Pancreas (tissue), 10 donors: ENCODE data around the gene OR52B6. TPM values are rescaled to one million over a fixed set of nuclear protein-coding genes. Genes with fewer than 3 reads are reported as not detected.
"Not testable (repeated sequence)": the region's sequence is repeated elsewhere in the genome, so short reads cannot be mapped to it uniquely, and the experiment has no call there.

ENCODE experiments used
- ATAC-seq, 4 donors: fragments of 200-7000 bp; cut with Tn5 transposase; one replicate each; pipeline versions ENCODE4 v1.8.0 to v1.9.1; 2020; ENCODE audit warnings: mild to moderate bottlenecking in 4 of 4, moderate library complexity in 4 of 4
- DNase-seq, 6 donors: peaks; one replicate each; pipeline ENCODE4 v3.0.0-alpha.2; 2020
- FAIRE-seq: peaks from 2 replicates; lab custom pipeline; 2012; peaks lifted over from hg19 to GRCh38; lab: Jason Lieb, UNC
- H3K27ac ChIP-seq, 4 donors: fragments of 200-600 bp; sonication (generic); 1 replicate in 3 of 4; 2 replicates in 1 of 4; pipeline versions ENCODE4 v1.5.0 to v1.8.0; 2020
- H3K27me3 ChIP-seq, 4 donors: fragments of 200-600 bp; one replicate each; pipeline ENCODE4 v1.8.0; 2021
- H3K36me3 ChIP-seq, 3 donors: fragments of 200-600 bp; sonication (generic) in 1 of 3; one replicate each; pipeline versions ENCODE4 v1.5.0 to v1.8.0; 2020 to 2021
- H3K4me1 ChIP-seq, 3 donors: fragments of 200-600 bp; one replicate each; pipeline ENCODE4 v1.8.0; 2021
- H3K4me3 ChIP-seq, 4 donors: fragments of 200-600 bp; sonication (generic) in 2 of 4; one replicate each; pipeline versions ENCODE4 v1.5.0 to v1.8.0; 2020 to 2021
- H3K9me3 ChIP-seq, 4 donors: fragments of 200-600 bp; one replicate each; pipeline ENCODE4 v1.8.0; 2021
- CTCF ChIP-seq, 4 donors: fragments of 200-600 bp; sonication (generic) in 3 of 4; IDR thresholded peaks; one replicate each; pipeline versions ENCODE4 v1.5.0 to v1.8.0; 2021; ENCODE audit warnings: antibody characterized with exemption in 4 of 4
- WGBS, 2 donors: extraction: QIAGEN DNeasy Blood & Tissue Kit; methylation state at CpG; one replicate each; pipeline ENCODE4 v1.1.7; 2013; 5-methylcytosine and 5-hydroxymethylcytosine counted together
- intact Hi-C, 3 donors: fragments of 100-400 bp; cut with DNase I; formaldehyde crosslinking; loops; one replicate each; pipeline versions ENCODE4 v1.11.1 to v1.14.2; 2022
- polyA plus RNA-seq, 2 donors: library from polyadenylated mRNA; stranded (reverse); fragments of 200-250 nt; gene quantifications; one replicate each; pipeline ENCODE4 v1.2.3, GENCODE V29; 2013
- total RNA-seq, 6 donors: library from RNA; stranded (reverse); fragmentation: NEBNext Ultra II Directional in 4 of 6; extraction: Animal tissue kit (Norgen Biotek cat#: 25700) in 4 of 6; gene quantifications; one replicate each; pipeline versions ENCODE4 v1.2.1 to v1.2.4, GENCODE V29; 2021 to 2023
- donor health status: healthy with polysubstance abuse.
- donor health status: DM: no; HTN: no; CAD: no; lungs with moderate emphysema.
- donor health status: DM: no; HTN: no; CAD: no.
- donor health status: control.
- donor health status: control.
- donor health status: Bipolar disorder and iron deficiency.
- donor health status: DM: yes; HTN: yes; CAD: no.
- donor health status: DM: no; HTN: no; CAD: no.
- donor health status: DM: no; HTN: no; CAD: no.
- donor health status: DM: yes; HTN: yes; CAD: no.

OR52B6 gene
- total and polyA plus RNA-seq, 8 donors: not detected

GRCh38 chr11:5577101-5577500, 3.6 kb upstream of the OR52B6 start:
- no peaks in the 10 kb centered on the region for H3K27me3 ChIP-seq
- intact Hi-C loops: no loop called here
- no peaks in the 10 kb centered on the region for H3K36me3 ChIP-seq
- no peaks in the 10 kb centered on the region for H3K4me1 ChIP-seq
- H3K9me3 ChIP-seq: no peaks in the 10 kb centered on the region
- no peak overlapping the region for H3K4me3 ChIP-seq
- DNase-seq (no peak), FAIRE-seq (no peak), ATAC-seq (no peak)
- no peak for TF ChIP-seq CTCF (IDR thresholded peaks at IDR 0.05)
- H3K27ac ChIP-seq: no peak overlapping the region

GRCh38 chr11:5581014-5581413, 337 bp downstream of the OR52B6 start:
- no peak for TF ChIP-seq CTCF (IDR thresholded peaks at IDR 0.05)
- intact Hi-C loops: no loop called here
- no peak for ATAC-seq

GRCh38 chr11:5584458-5584857, 3.8 kb downstream of the OR52B6 start:
- H3K9me3 ChIP-seq, intact Hi-C loops, FAIRE-seq, H3K27me3 ChIP-seq, H3K4me3 ChIP-seq, H3K27ac ChIP-seq, H3K36me3 ChIP-seq, DNase-seq, ATAC-seq, H3K4me1 ChIP-seq: not testable (repeated sequence)
- WGBS, 2 donors: 70 to 90% methylated on average over 5 of the region's 5 CpGs

More at GRCh38 chr11:5581014-5581413, 337 bp downstream of the OR52B6 start:
- no peaks in the 10 kb centered on the region for H3K4me1 ChIP-seq
- no peak overlapping the region for H3K4me3 ChIP-seq
- WGBS, 2 donors: 76 to 85% methylated on average over 4 of the region's 4 CpGs
- no peaks in the 10 kb centered on the region for H3K27me3 ChIP-seq
- no peak for DNase-seq
- H3K27ac ChIP-seq: no peak overlapping the region
- H3K9me3 ChIP-seq: no peaks in the 10 kb centered on the region
- FAIRE-seq: no peak
- H3K36me3 ChIP-seq: no peaks in the 10 kb centered on the region

GRCh38 chr11:5589906-5590305, 9.2 kb downstream of the OR52B6 start:
- intact Hi-C loops, H3K4me3 ChIP-seq: not testable (repeated sequence)

GRCh38 chr11:5591613-5592012, 10.9 kb downstream of the OR52B6 start:
- Histone ChIP-seq H3K27me3 (no peaks in the 10 kb centered on the region), H3K4me1 (no peaks in the 10 kb centered on the region), H3K27ac (no peak overlapping the region), H3K4me3 (no peak overlapping the region), H3K9me3 (no peaks in the 10 kb centered on the region), H3K36me3 (no peaks in the 10 kb centered on the region)
- no peak for TF ChIP-seq CTCF (IDR thresholded peaks at IDR 0.05)
- 66 to 70% methylated on average over 3 of the region's 3 CpGs for WGBS, 2 donors
- ATAC-seq (no peak), DNase-seq (no peak), FAIRE-seq (no peak)
- intact Hi-C loops: no loop called here

More at GRCh38 chr11:5589906-5590305, 9.2 kb downstream of the OR52B6 start:
- H3K9me3 ChIP-seq, H3K27me3 ChIP-seq, H3K4me1 ChIP-seq, ATAC-seq, FAIRE-seq, H3K27ac ChIP-seq, H3K36me3 ChIP-seq: not testable (repeated sequence)
- peak in 1 of 6 donors; percentile 52 for DNase-seq
- WGBS, 2 donors: 95 to 96% methylated on average over 29 to 31 of the region's 31 CpGs

GRCh38 chr11:5592615-5593014, 11.9 kb downstream of the OR52B6 start:
- Histone ChIP-seq H3K27ac (no peak overlapping the region), H3K4me1 (peaks cover 0 to 6% (median 0%) of the 10 kb centered on the region in 3 donors), H3K36me3 (no peaks in the 10 kb centered on the region), H3K27me3 (no peaks in the 10 kb centered on the region), H3K4me3 (no peak overlapping the region), H3K9me3 (no peaks in the 10 kb centered on the region)
- WGBS, 2 donors: 79 to 82% methylated on average over 5 of the region's 5 CpGs
- TF ChIP-seq CTCF (IDR thresholded peaks at IDR 0.05): no peak
- no peak for DNase-seq
- ATAC-seq: no peak
- intact Hi-C loops: no loop called here
- no peak for FAIRE-seq
